HL-60 (cell line): ENCODE data around the gene C20orf204.

ENCODE experiments used
- GABPA ChIP-seq: IDR thresholded peaks from 2 replicates; pipeline ENCODE4 v1.6.1; 2012; ENCODE audit warnings: low read depth
- POLR2AphosphoS5 ChIP-seq: IDR thresholded peaks from 2 replicates; pipeline ENCODE4 v1.6.1; 2012; ENCODE audit warnings: low read depth
- TF ChIP-seq, protein P1 (sequence below): IDR thresholded peaks from one replicate; pipeline ENCODE4 v1.5.1; 2011; ENCODE audit warnings: low read length, control low read depth, inconsistent platforms; ENCODE audit not compliant: insufficient read depth

- TF ChIP-seq, protein P1, sequence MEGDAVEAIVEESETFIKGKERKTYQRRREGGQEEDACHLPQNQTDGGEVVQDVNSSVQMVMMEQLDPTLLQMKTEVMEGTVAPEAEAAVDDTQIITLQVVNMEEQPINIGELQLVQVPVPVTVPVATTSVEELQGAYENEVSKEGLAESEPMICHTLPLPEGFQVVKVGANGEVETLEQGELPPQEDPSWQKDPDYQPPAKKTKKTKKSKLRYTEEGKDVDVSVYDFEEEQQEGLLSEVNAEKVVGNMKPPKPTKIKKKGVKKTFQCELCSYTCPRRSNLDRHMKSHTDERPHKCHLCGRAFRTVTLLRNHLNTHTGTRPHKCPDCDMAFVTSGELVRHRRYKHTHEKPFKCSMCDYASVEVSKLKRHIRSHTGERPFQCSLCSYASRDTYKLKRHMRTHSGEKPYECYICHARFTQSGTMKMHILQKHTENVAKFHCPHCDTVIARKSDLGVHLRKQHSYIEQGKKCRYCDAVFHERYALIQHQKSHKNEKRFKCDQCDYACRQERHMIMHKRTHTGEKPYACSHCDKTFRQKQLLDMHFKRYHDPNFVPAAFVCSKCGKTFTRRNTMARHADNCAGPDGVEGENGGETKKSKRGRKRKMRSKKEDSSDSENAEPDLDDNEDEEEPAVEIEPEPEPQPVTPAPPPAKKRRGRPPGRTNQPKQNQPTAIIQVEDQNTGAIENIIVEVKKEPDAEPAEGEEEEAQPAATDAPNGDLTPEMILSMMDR, result no peak
- TF ChIP-seq POLR2AphosphoS5 (no peak; the same call in 1 of the 2 replicates), GABPA (no peak)
Measured at GRCh38 chr20:64068386-64069208, 32.6 kb downstream of the C20orf204 start.
